A673 (cell line): ENCODE results near the gene LPXN. TPM values are rescaled to one million over a fixed set of nuclear protein-coding genes. Genes with fewer than 3 reads are reported as not detected.

Experiments
- BruUV-seq: library from RNA; stranded (reverse); fragments of 400-500 nt; replicated peaks from 2 replicates; lab custom pipeline; 2021; lab: Mats Ljungman, UMichigan
- CTCF ChIA-PET: fragments of 300-600 bp; sonication (Branson Sonifier 250); formaldehyde crosslinking; loops from one replicate; lab custom pipeline; 2022; ENCODE audit warnings: antibody characterized with exemption; lab: Charles Lee
- POLR2A ChIA-PET: fragments of 300-600 bp; sonication (Branson Sonifier 250); formaldehyde crosslinking; loops from one replicate; lab custom pipeline; 2022; ENCODE audit warnings: antibody characterized with exemption; ENCODE audit not compliant: low non-redundant PET; lab: Charles Lee
- DNase-seq: peaks from one replicate; pipeline ENCODE4 v3.0.0-alpha.2; 2015; ENCODE audit warnings: low spot score
- H3K27ac ChIP-seq: fragments of 200-600 bp; sonication (generic); 2 replicates; pipeline ENCODE4 v1.5.1; 2016; ENCODE audit warnings: mixed run types, low read depth, mild to moderate bottlenecking, mixed read lengths, antibody characterized with exemption, low read length; ENCODE audit not compliant: poor library complexity, severe bottlenecking
- H3K27me3 ChIP-seq: fragments of 200-600 bp; sonication (generic); replicated peaks from 2 replicates; pipeline ENCODE4 v1.6.1; 2017; ENCODE audit warnings: mixed run types, low read depth, mild to moderate bottlenecking, mixed read lengths, antibody characterized with exemption, low read length; ENCODE audit not compliant: insufficient read depth, poor library complexity
- H3K36me3 ChIP-seq: fragments of 200-600 bp; sonication (generic); 2 replicates; pipeline ENCODE4 v1.6.1; 2016; ENCODE audit warnings: mixed run types, mild to moderate bottlenecking, mixed read lengths, antibody characterized with exemption, low read length; ENCODE audit not compliant: insufficient read depth, poor library complexity, severe bottlenecking
- H3K4me1 ChIP-seq: fragments of 200-600 bp; sonication (generic); 2 replicates; pipeline ENCODE4 v1.6.1; 2017; ENCODE audit warnings: mixed run types, mild to moderate bottlenecking, mixed read lengths, antibody characterized with exemption, low read length; ENCODE audit not compliant: insufficient read depth, poor library complexity, severe bottlenecking
- H3K4me3 ChIP-seq: fragments of 200-600 bp; sonication (generic); 2 replicates; pipeline ENCODE4 v1.5.1; 2016; ENCODE audit warnings: low read depth, mixed run types, mild to moderate bottlenecking, mixed read lengths, low read length; ENCODE audit not compliant: poor library complexity, severe bottlenecking
- H3K9me3 ChIP-seq: fragments of 200-600 bp; sonication (generic); 2 replicates; pipeline ENCODE4 v1.6.1; 2016; ENCODE audit warnings: mixed run types, low read depth, mild to moderate bottlenecking, mixed read lengths, antibody characterized with exemption, low read length; ENCODE audit not compliant: poor library complexity, severe bottlenecking
- EZH2 ChIP-seq: fragments of 200-600 bp; sonication (generic); IDR thresholded peaks from 2 replicates; pipeline ENCODE4 v1.6.1; 2017; ENCODE audit warnings: borderline replicate concordance, low read depth, mild to moderate bottlenecking, mixed read lengths, antibody characterized with exemption, low read length; ENCODE audit not compliant: poor library complexity, severe bottlenecking
- intact Hi-C: fragments of 100-400 bp; cut with micrococcal nuclease; formaldehyde crosslinking; loops from one replicate; pipeline ENCODE4 v1.10.0; 2022; ENCODE audit not compliant: unreplicated experiment
- total RNA-seq: library from RNA; stranded (reverse); gene quantifications from 2 replicates; pipeline ENCODE4 v1.2.3, GENCODE V29; 2021
- TF ChIP-seq, protein P1 (sequence below): fragments of 300-800, 200-600 bp; sonication (generic); conservative IDR thresholded peaks from 2 replicates; pipeline ENCODE4 v1.5.1; 2017; ENCODE audit warnings: low read depth, mild to moderate bottlenecking, antibody characterized with exemption, low read length, moderate library complexity, mixed read lengths

LPXN gene
- total RNA-seq, 1 experiment from 2014 or later, result 3.3 TPM

- Histone ChIP-seq H3K27me3 (peaks cover 8% of the 10 kb centered on the region), H3K4me1 (no peaks in the 10 kb centered on the region), H3K4me3 (peak overlapping the region; percentile 15), H3K9me3 (no peaks in the 10 kb centered on the region), H3K36me3 (no peaks in the 10 kb centered on the region), H3K27ac (no peak overlapping the region)
- TF ChIP-seq EZH2, result no peak
- TF ChIP-seq, protein P1, sequence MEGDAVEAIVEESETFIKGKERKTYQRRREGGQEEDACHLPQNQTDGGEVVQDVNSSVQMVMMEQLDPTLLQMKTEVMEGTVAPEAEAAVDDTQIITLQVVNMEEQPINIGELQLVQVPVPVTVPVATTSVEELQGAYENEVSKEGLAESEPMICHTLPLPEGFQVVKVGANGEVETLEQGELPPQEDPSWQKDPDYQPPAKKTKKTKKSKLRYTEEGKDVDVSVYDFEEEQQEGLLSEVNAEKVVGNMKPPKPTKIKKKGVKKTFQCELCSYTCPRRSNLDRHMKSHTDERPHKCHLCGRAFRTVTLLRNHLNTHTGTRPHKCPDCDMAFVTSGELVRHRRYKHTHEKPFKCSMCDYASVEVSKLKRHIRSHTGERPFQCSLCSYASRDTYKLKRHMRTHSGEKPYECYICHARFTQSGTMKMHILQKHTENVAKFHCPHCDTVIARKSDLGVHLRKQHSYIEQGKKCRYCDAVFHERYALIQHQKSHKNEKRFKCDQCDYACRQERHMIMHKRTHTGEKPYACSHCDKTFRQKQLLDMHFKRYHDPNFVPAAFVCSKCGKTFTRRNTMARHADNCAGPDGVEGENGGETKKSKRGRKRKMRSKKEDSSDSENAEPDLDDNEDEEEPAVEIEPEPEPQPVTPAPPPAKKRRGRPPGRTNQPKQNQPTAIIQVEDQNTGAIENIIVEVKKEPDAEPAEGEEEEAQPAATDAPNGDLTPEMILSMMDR, result peak; percentile 72
- ChIA-PET CTCF (interaction anchor here (1.1 kb wide), 1 partner anchor 680 kb away, joined by 5 read pairs; no protein-coding TSS in a partner anchor), POLR2A (interaction anchor here (0.6 kb wide), 1 partner anchor 32 kb away, joined by 11 read pairs; no protein-coding TSS in a partner anchor)
- DNase-seq, result peak; percentile 88
- intact Hi-C loops, result loop anchor here (10.0 kb wide), 1 partner anchor 720 kb away; no protein-coding TSS in a partner anchor
- no TSS peak for BruUV-seq
These were observed 51.2 kb downstream of the LPXN start for GRCh38 chr11:58524232-58525036.

DNA sequence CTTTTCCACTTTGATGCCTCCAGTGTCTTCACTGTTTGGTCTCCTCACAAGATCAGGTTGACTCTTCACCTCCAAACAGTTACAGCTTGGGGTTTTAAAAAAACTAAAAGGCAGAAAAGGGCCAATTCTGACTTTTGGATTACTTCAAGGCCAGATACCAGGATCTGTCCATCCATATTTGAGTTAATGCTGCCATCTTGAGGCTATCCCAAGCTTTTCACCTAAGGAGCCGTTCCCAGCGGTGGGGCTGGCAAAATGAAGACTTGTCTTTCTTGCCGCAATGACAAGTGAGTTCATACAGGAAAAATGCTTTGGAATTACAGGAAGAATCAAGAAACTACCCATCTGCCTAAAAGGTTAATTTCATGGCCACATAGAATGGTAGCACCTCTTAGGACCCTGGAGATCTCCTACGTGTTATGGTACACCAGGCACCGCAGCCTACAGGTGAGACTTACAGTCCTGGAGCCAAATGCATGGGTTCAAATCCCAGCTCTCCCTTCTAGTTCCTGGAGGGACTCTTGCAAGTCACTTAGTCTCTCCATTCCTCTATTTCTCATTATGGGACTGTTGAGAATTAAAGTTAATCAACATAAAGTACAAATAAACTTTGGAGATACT, 61.8 kb downstream of the LPXN start:
- TF ChIP-seq EZH2, result no peak
- TF ChIP-seq, protein P1, result peak; percentile 80
- POLR2A ChIA-PET, result no interaction called here
- Histone ChIP-seq H3K27ac (no peak overlapping the region), H3K4me3 (no peak overlapping the region), H3K4me1 (no peaks in the 10 kb centered on the region), H3K36me3 (no peaks in the 10 kb centered on the region), H3K27me3 (peaks cover 6% of the 10 kb centered on the region), H3K9me3 (no peaks in the 10 kb centered on the region)
- BruUV-seq, result no TSS peak
- DNase-seq, result peak; percentile 78
- intact Hi-C loops, result loop anchor here (1.0 to 10.0 kb wide), 6 partner anchors 689 to 1169 kb away; partner anchors contain the start of genes UBE2L6 and YPEL4
- CTCF ChIA-PET, result interaction anchor here (0.6 kb wide), 1 partner anchor 1264 kb away, joined by 8 read pairs; no protein-coding TSS in a partner anchor

DNA sequence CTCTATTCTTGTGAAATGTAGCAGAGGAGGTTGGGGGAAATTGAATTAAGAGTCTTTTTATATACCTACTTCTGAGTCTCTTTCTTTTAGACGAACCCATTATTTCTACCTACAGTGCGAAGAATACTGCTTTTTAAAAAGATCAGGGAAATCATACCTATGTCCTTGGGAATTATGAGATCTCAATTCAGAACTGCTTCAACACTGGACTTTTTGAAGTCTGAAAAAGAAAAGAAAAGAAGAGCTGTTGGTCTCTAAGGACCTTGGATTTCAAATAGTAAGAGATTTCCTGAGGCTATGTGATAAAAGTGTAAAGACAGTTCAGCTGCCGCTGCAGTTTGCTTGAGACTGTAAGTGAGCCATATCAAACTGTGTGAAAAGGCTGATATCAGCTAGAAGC, 64.0 kb downstream of the LPXN start:
- Histone ChIP-seq H3K27ac (no peak overlapping the region), H3K9me3 (no peaks in the 10 kb centered on the region), H3K36me3 (no peaks in the 10 kb centered on the region), H3K4me3 (no peak overlapping the region), H3K27me3 (no peaks in the 10 kb centered on the region), H3K4me1 (no peaks in the 10 kb centered on the region)
- no TSS peak for BruUV-seq
- ChIA-PET POLR2A (no interaction called here), CTCF (interaction anchor here (0.5 kb wide), 1 partner anchor 10 kb away, joined by 3 read pairs; no protein-coding TSS in a partner anchor)
- intact Hi-C loops, result loop anchor here (2.0 to 10.0 kb wide), 5 partner anchors 687 to 1167 kb away; partner anchors contain the start of genes UBE2L6 and YPEL4
- DNase-seq, result no peak
- no peak for TF ChIP-seq EZH2
- TF ChIP-seq, protein P1, result no peak
